DOHH2 (cell line): ENCODE results near the gene MARCHF9.

Experiments used
- CTCF ChIP-seq: fragments of 200-600 bp; sonication (generic); IDR thresholded peaks from one replicate; pipeline ENCODE4 v1.5.1; 2014; ENCODE audit warnings: antibody characterized with exemption, mild to moderate bottlenecking, low read depth, low read length; ENCODE audit not compliant: poor library complexity, severe bottlenecking
- EZH2phosphoT487 ChIP-seq: fragments of 200-600 bp; sonication (generic); IDR thresholded peaks from 2 replicates; pipeline ENCODE4 v1.6.1; 2017; ENCODE audit warnings: borderline replicate concordance, mild to moderate bottlenecking, antibody characterized with exemption, low read length, moderate library complexity, mixed read lengths

DNA sequence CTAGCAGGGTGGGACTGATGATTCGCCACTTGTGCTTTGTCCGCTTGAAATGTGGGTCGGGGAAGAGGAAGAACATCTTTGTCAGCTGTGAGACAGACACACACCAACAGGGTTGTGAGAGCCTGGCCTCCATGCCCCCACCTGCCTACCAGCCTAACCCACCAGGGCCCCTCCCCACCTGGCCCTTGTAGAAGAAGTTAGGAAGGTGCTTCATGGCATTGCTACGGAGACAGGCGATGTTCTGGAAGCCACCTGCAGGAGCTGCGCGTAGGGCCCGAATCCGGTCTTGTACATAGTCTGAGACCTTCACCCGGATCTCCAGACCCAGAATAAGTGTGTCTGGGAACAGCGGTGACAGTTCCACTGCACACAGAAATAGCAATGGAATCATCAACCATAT lies 14.7 kb downstream of the MARCHF9 start:
- TF ChIP-seq CTCF = no peak
- no peak for TF ChIP-seq EZH2phosphoT487
